ENCODE measurements around the gene PHF2. TPM values are rescaled to one million over a fixed set of nuclear protein-coding genes. Genes with fewer than 3 reads are reported as not detected.

The PHF2 gene
- polyA plus RNA-seq, 4 donors = 8.6 to 21.2 (median 12.8) TPM

GRCh38 chr9:93698140-93698908, 121.9 kb downstream of the PHF2 start:
- Histone ChIP-seq H3K4me1 (ENCODE audit: control insufficient read depth in 3 of 3, insufficient read depth in 2 of 3, low read depth in 1 of 3, low read length in 2 of 3) (no peaks in the 10 kb centered on the region), H3K27me3 (ENCODE audit: control insufficient read depth in 3 of 3, insufficient read depth in 3 of 3, low read length in 3 of 3) (no peaks in the 10 kb centered on the region), H3K36me3 (ENCODE audit: control insufficient read depth in 3 of 3, insufficient read depth in 2 of 3, low read depth in 1 of 3, low read length in 3 of 3) (no peaks in the 10 kb centered on the region), H3K27ac (ENCODE audit: low read depth in 1 of 3, low read length in 2 of 3) (no peak overlapping the region), H3K4me3 (ENCODE audit: low read depth in 1 of 3, low read length in 3 of 3) (no peak overlapping the region), H3K9me3 (ENCODE audit: control insufficient read depth in 2 of 2, insufficient read depth in 1 of 2, low read depth in 1 of 2, low read length in 1 of 2) (peaks cover 0 to 8% of the 10 kb centered on the region in 2 donors)
- FAIRE-seq (no peak), DNase-seq (no peak)
- WGBS, 3 donors = 74 to 80% (median 74%) methylated on average over 16 of the region's 16 CpGs

GRCh38 chr9:93699650-93700049, 123.3 kb downstream of the PHF2 start:
- Histone ChIP-seq H3K9me3 (ENCODE audit: control insufficient read depth in 2 of 2, insufficient read depth in 1 of 2, low read depth in 1 of 2, low read length in 1 of 2) (peaks cover 0 to 8% of the 10 kb centered on the region in 2 donors), H3K27me3 (ENCODE audit: control insufficient read depth in 3 of 3, insufficient read depth in 3 of 3, low read length in 3 of 3) (no peaks in the 10 kb centered on the region), H3K4me3 (ENCODE audit: low read depth in 1 of 3, low read length in 3 of 3) (no peak overlapping the region), H3K36me3 (ENCODE audit: control insufficient read depth in 3 of 3, insufficient read depth in 2 of 3, low read depth in 1 of 3, low read length in 3 of 3) (no peaks in the 10 kb centered on the region), H3K4me1 (ENCODE audit: control insufficient read depth in 3 of 3, insufficient read depth in 2 of 3, low read depth in 1 of 3, low read length in 2 of 3) (no peaks in the 10 kb centered on the region), H3K27ac (ENCODE audit: low read depth in 1 of 3, low read length in 2 of 3) (no peak overlapping the region)
- DNase-seq = no peak
- FAIRE-seq = no peak
- WGBS, 3 donors = 78 to 96% (median 85%) methylated on average over 3 of the region's 3 CpGs

GRCh38 chr9:93701494-93702218, 125.3 kb downstream of the PHF2 start:
- WGBS, 3 donors = 83 to 92% (median 85%) methylated on average over 15 to 16 of the region's 16 CpGs
- Histone ChIP-seq H3K9me3 (ENCODE audit: control insufficient read depth in 2 of 2, insufficient read depth in 1 of 2, low read depth in 1 of 2, low read length in 1 of 2) (peaks cover 0 to 8% of the 10 kb centered on the region in 2 donors), H3K27ac (ENCODE audit: low read depth in 1 of 3, low read length in 2 of 3) (no peak overlapping the region), H3K4me3 (ENCODE audit: low read depth in 1 of 3, low read length in 3 of 3) (no peak overlapping the region), H3K4me1 (ENCODE audit: control insufficient read depth in 3 of 3, insufficient read depth in 2 of 3, low read depth in 1 of 3, low read length in 2 of 3) (no peaks in the 10 kb centered on the region), H3K36me3 (ENCODE audit: control insufficient read depth in 3 of 3, insufficient read depth in 2 of 3, low read depth in 1 of 3, low read length in 3 of 3) (no peaks in the 10 kb centered on the region), H3K27me3 (ENCODE audit: control insufficient read depth in 3 of 3, insufficient read depth in 3 of 3, low read length in 3 of 3) (no peaks in the 10 kb centered on the region)
- DNase-seq (no peak), FAIRE-seq (no peak)

GRCh38 chr9:93702261-93702660, 125.9 kb downstream of the PHF2 start:
- Histone ChIP-seq H3K9me3 (ENCODE audit: control insufficient read depth in 2 of 2, insufficient read depth in 1 of 2, low read depth in 1 of 2, low read length in 1 of 2) (peaks cover 0 to 8% of the 10 kb centered on the region in 2 donors), H3K27me3 (ENCODE audit: control insufficient read depth in 3 of 3, insufficient read depth in 3 of 3, low read length in 3 of 3) (no peaks in the 10 kb centered on the region), H3K36me3 (ENCODE audit: control insufficient read depth in 3 of 3, insufficient read depth in 2 of 3, low read depth in 1 of 3, low read length in 3 of 3) (no peaks in the 10 kb centered on the region), H3K4me3 (ENCODE audit: low read depth in 1 of 3, low read length in 3 of 3) (no peak overlapping the region), H3K4me1 (ENCODE audit: control insufficient read depth in 3 of 3, insufficient read depth in 2 of 3, low read depth in 1 of 3, low read length in 2 of 3) (no peaks in the 10 kb centered on the region), H3K27ac (ENCODE audit: low read depth in 1 of 3, low read length in 2 of 3) (no peak overlapping the region)
- FAIRE-seq (no peak), DNase-seq (no peak)
- 67 to 72% (median 71%) methylated on average over 7 of the region's 7 CpGs for WGBS, 3 donors

GRCh38 chr9:93708289-93708986, 132.1 kb downstream of the PHF2 start:
- Histone ChIP-seq H3K4me3 (ENCODE audit: low read depth in 1 of 3, low read length in 3 of 3) (no peak overlapping the region), H3K27ac (ENCODE audit: low read depth in 1 of 3, low read length in 2 of 3) (no peak overlapping the region), H3K36me3 (ENCODE audit: control insufficient read depth in 3 of 3, insufficient read depth in 2 of 3, low read depth in 1 of 3, low read length in 3 of 3) (no peaks in the 10 kb centered on the region), H3K9me3 (ENCODE audit: control insufficient read depth in 2 of 2, insufficient read depth in 1 of 2, low read depth in 1 of 2, low read length in 1 of 2) (peaks cover 0 to 4% of the 10 kb centered on the region in 2 donors), H3K27me3 (ENCODE audit: control insufficient read depth in 3 of 3, insufficient read depth in 3 of 3, low read length in 3 of 3) (peaks cover 0 to 2% (median 0%) of the 10 kb centered on the region in 3 donors), H3K4me1 (ENCODE audit: control insufficient read depth in 3 of 3, insufficient read depth in 2 of 3, low read depth in 1 of 3, low read length in 2 of 3) (no peaks in the 10 kb centered on the region)
- no peak for DNase-seq
- no peak for FAIRE-seq
- WGBS, 3 donors = 83 to 93% (median 89%) methylated on average over 7 to 8 of the region's 8 CpGs

GRCh38 chr9:93708987-93709302, 132.6 kb downstream of the PHF2 start:
- Histone ChIP-seq H3K4me3 (ENCODE audit: low read depth in 1 of 3, low read length in 3 of 3) (no peak overlapping the region), H3K9me3 (ENCODE audit: control insufficient read depth in 2 of 2, insufficient read depth in 1 of 2, low read depth in 1 of 2, low read length in 1 of 2) (peaks cover 0 to 4% of the 10 kb centered on the region in 2 donors), H3K36me3 (ENCODE audit: control insufficient read depth in 3 of 3, insufficient read depth in 2 of 3, low read depth in 1 of 3, low read length in 3 of 3) (no peaks in the 10 kb centered on the region), H3K27me3 (ENCODE audit: control insufficient read depth in 3 of 3, insufficient read depth in 3 of 3, low read length in 3 of 3) (peaks cover 0 to 2% (median 0%) of the 10 kb centered on the region in 3 donors), H3K27ac (ENCODE audit: low read depth in 1 of 3, low read length in 2 of 3) (no peak overlapping the region), H3K4me1 (ENCODE audit: control insufficient read depth in 3 of 3, insufficient read depth in 2 of 3, low read depth in 1 of 3, low read length in 2 of 3) (no peaks in the 10 kb centered on the region)
- FAIRE-seq = no peak
- 87 to 93% (median 89%) methylated on average over 2 of the region's 2 CpGs for WGBS, 3 donors
- no peak for DNase-seq

GRCh38 chr9:93709600-93710369, 133.4 kb downstream of the PHF2 start:
- WGBS, 3 donors = 74 to 83% (median 76%) methylated on average over 2 of the region's 2 CpGs
- FAIRE-seq = no peak

GRCh38 chr9:93710370-93710723, 134.0 kb downstream of the PHF2 start:
- H3K36me3 ChIP-seq (ENCODE audit: control insufficient read depth in 3 of 3, insufficient read depth in 2 of 3, low read depth in 1 of 3, low read length in 3 of 3) = no peaks in the 10 kb centered on the region
- H3K27me3 ChIP-seq (ENCODE audit: control insufficient read depth in 3 of 3, insufficient read depth in 3 of 3, low read length in 3 of 3) = peaks cover 0 to 2% (median 0%) of the 10 kb centered on the region in 3 donors
- H3K9me3 ChIP-seq (ENCODE audit: control insufficient read depth in 2 of 2, insufficient read depth in 1 of 2, low read depth in 1 of 2, low read length in 1 of 2) = peaks cover 0 to 4% of the 10 kb centered on the region in 2 donors
- H3K4me3 ChIP-seq (ENCODE audit: low read depth in 1 of 3, low read length in 3 of 3) = no peak overlapping the region
- 78 to 88% (median 85%) methylated on average over 6 of the region's 6 CpGs for WGBS, 3 donors
- no peak for FAIRE-seq
- no peaks in the 10 kb centered on the region for H3K4me1 ChIP-seq (ENCODE audit: control insufficient read depth in 3 of 3, insufficient read depth in 2 of 3, low read depth in 1 of 3, low read length in 2 of 3)
- H3K27ac ChIP-seq (ENCODE audit: low read depth in 1 of 3, low read length in 2 of 3) = no peak overlapping the region
- no peak for DNase-seq

More at GRCh38 chr9:93709600-93710369, 133.4 kb downstream of the PHF2 start:
- no peak for DNase-seq
- Histone ChIP-seq H3K36me3 (ENCODE audit: control insufficient read depth in 3 of 3, insufficient read depth in 2 of 3, low read depth in 1 of 3, low read length in 3 of 3) (no peaks in the 10 kb centered on the region), H3K27me3 (ENCODE audit: control insufficient read depth in 3 of 3, insufficient read depth in 3 of 3, low read length in 3 of 3) (peaks cover 0 to 2% (median 0%) of the 10 kb centered on the region in 3 donors), H3K4me3 (ENCODE audit: low read depth in 1 of 3, low read length in 3 of 3) (no peak overlapping the region), H3K9me3 (ENCODE audit: control insufficient read depth in 2 of 2, insufficient read depth in 1 of 2, low read depth in 1 of 2, low read length in 1 of 2) (peaks cover 0 to 4% of the 10 kb centered on the region in 2 donors), H3K4me1 (ENCODE audit: control insufficient read depth in 3 of 3, insufficient read depth in 2 of 3, low read depth in 1 of 3, low read length in 2 of 3) (no peaks in the 10 kb centered on the region), H3K27ac (ENCODE audit: low read depth in 1 of 3, low read length in 2 of 3) (no peak overlapping the region)

Measured in small intestine (tissue), 7 donors.